ENCODE measurements around the gene CTF1.

DNA sequence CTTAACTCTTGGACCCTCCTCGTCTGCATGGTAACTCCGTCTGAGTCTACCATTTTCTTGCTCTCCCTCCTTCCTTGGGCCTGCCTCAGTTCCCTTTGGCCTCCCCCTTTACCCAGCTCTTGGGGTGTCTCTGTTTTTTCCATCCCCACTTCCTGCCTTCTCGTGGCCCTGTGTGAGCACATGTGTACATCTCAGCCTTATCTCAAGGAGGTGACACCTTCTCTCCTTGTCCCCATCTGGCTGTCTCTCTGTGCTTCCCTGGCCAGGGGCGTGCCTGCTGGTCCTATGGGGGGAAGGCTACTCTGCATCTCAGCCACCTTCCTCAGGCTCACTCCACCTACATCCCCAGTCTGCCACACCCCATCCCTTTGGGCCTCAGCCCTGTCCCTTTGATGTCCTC is 6.6 kb downstream of the CTF1 start:
- TF ChIP-seq, protein P1, sequence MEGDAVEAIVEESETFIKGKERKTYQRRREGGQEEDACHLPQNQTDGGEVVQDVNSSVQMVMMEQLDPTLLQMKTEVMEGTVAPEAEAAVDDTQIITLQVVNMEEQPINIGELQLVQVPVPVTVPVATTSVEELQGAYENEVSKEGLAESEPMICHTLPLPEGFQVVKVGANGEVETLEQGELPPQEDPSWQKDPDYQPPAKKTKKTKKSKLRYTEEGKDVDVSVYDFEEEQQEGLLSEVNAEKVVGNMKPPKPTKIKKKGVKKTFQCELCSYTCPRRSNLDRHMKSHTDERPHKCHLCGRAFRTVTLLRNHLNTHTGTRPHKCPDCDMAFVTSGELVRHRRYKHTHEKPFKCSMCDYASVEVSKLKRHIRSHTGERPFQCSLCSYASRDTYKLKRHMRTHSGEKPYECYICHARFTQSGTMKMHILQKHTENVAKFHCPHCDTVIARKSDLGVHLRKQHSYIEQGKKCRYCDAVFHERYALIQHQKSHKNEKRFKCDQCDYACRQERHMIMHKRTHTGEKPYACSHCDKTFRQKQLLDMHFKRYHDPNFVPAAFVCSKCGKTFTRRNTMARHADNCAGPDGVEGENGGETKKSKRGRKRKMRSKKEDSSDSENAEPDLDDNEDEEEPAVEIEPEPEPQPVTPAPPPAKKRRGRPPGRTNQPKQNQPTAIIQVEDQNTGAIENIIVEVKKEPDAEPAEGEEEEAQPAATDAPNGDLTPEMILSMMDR (IDR thresholded peaks at IDR 0.05): no peak
- no peak for TF ChIP-seq POLR2A (IDR thresholded peaks at IDR 0.05)

Data from adrenal gland (tissue), 5 donors.